ENCODE data around the gene TP63. TPM values are rescaled to one million over a fixed set of nuclear protein-coding genes. Genes with fewer than 3 reads are reported as not detected.

TP63 gene
- total and polyA plus RNA-seq, 7 donors: under 0.01 to 0.28 (median 0.15) TPM; not detected in 3

DNA sequence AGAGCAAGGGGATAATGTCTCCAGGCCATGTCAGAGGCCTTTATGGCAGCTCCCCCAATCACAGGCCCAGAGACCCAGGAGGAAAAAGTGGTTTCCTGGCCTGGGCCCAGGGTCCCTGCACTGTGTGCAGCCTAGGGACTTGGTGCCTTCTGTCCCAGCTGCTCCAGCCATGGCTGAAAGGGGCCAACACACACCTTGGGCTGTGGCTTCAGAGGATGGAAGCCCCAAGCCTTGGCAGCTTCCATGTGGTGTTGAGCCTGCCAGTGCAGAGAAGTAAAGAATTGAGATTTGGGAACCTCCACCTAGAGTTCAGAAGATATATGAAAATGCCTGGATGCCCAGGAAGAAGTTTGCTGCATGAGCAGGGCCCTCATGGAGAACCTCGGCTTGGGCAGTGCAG lies 18.1 kb upstream of the TP63 start:
- Histone ChIP-seq H3K36me3 (no peaks in the 10 kb centered on the region), H3K27me3 (no peaks in the 10 kb centered on the region), H3K4me1 (no peaks in the 10 kb centered on the region), H3K27ac (no peak overlapping the region), H3K4me3 (no peak overlapping the region), H3K9me3 (no peaks in the 10 kb centered on the region)
- no peak for DNase-seq
- intact Hi-C loops (cut with DNase I): no loop called here
- whole genome bisulfite sequencing, 2 donors: 92 to 96% methylated on average over 1 of the region's 1 CpG
- TF ChIP-seq POLR2AphosphoS5 (IDR thresholded peaks at IDR 0.05) (no peak), POLR2A (IDR thresholded peaks at IDR 0.05) (no peak), CTCF (IDR thresholded peaks at IDR 0.05) (no peak), EP300 (IDR thresholded peaks at IDR 0.05) (no peak)

GRCh38 chr3:189621948-189622603 lies 9.1 kb upstream of the TP63 start:
- H3K36me3 ChIP-seq: no peaks in the 10 kb centered on the region
- 85 to 91% methylated on average over 9 of the region's 9 CpGs for WGBS, 2 donors
- intact Hi-C loops (cut with DNase I): no loop called here
- H3K4me1 ChIP-seq: no peaks in the 10 kb centered on the region
- TF ChIP-seq CTCF (IDR thresholded peaks at IDR 0.05) (no peak), POLR2AphosphoS5 (IDR thresholded peaks at IDR 0.05) (no peak), EP300 (IDR thresholded peaks at IDR 0.05) (no peak), POLR2A (IDR thresholded peaks at IDR 0.05) (no peak)
- no peak overlapping the region for H3K4me3 ChIP-seq
- H3K27ac ChIP-seq: no peak overlapping the region
- no peaks in the 10 kb centered on the region for H3K9me3 ChIP-seq
- DNase-seq: no peak
- H3K27me3 ChIP-seq: no peaks in the 10 kb centered on the region

- intact Hi-C loops (cut with DNase I): no loop called here
- Histone ChIP-seq H3K4me3 (no peak overlapping the region), H3K4me1 (no peaks in the 10 kb centered on the region), H3K36me3 (no peaks in the 10 kb centered on the region), H3K9me3 (no peaks in the 10 kb centered on the region), H3K27me3 (no peaks in the 10 kb centered on the region), H3K27ac (no peak overlapping the region)
- no peak for DNase-seq
- 85 to 90% methylated on average over 7 of the region's 7 CpGs for WGBS, 2 donors
- no peak for TF ChIP-seq POLR2AphosphoS5 (IDR thresholded peaks at IDR 0.05)
- TF ChIP-seq CTCF (IDR thresholded peaks at IDR 0.05): no peak
- no peak for TF ChIP-seq EP300 (IDR thresholded peaks at IDR 0.05)
- TF ChIP-seq POLR2A (IDR thresholded peaks at IDR 0.05): no peak
Observed at GRCh38 chr3:189622629-189623028, 8.6 kb upstream of the TP63 start.

DNA sequence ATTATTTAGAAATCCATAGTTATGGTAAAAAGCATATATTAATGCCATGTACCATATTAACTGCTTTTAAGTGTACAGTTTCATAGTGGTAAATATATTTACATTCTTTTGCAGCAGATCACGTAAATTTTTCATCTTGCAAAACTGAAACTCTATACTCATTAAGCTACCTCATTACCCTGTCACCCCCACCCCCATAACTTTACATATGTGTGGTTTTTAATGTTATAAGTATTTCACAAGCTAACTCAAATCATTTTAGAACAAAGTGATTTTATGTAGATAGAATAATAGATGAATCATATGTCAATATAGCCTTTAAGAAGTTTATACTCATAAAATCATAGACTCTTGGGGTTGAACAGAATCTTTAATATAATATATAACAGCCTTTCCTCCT lies 7.1 kb upstream of the TP63 start:
- TF ChIP-seq EP300 (IDR thresholded peaks at IDR 0.05): no peak
- no peak for TF ChIP-seq CTCF (IDR thresholded peaks at IDR 0.05)
- TF ChIP-seq POLR2A (IDR thresholded peaks at IDR 0.05): no peak
- TF ChIP-seq POLR2AphosphoS5 (IDR thresholded peaks at IDR 0.05): no peak
- no peak overlapping the region for H3K4me3 ChIP-seq
- no peaks in the 10 kb centered on the region for H3K36me3 ChIP-seq
- 74 to 82% methylated on average over 1 of the region's 1 CpG for WGBS, 2 donors
- no peak overlapping the region for H3K27ac ChIP-seq
- no peaks in the 10 kb centered on the region for H3K27me3 ChIP-seq
- no peaks in the 10 kb centered on the region for H3K9me3 ChIP-seq
- H3K4me1 ChIP-seq: no peaks in the 10 kb centered on the region
- no peak for DNase-seq
- intact Hi-C loops (cut with DNase I): no loop called here

DNA sequence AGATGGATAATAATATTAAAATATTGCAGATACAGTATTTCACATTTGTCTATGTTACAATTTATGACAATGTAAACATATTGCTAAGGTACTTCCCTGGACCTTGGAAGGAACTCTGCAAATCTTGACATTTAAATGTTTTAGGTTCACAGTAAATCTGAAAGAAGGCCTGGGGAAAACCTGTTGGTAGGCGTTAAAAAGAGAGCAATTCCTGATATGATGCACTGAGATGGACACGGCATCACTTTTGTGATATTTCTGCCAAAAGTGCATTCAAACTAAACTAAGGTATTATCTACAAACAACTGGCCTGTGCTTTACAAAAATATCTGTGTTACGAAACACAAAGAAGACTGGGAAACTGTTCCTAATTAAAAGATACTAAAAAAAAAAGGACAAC lies 6.1 kb upstream of the TP63 start:
- intact Hi-C loops (cut with DNase I): no loop called here
- no peaks in the 10 kb centered on the region for H3K27me3 ChIP-seq
- no peaks in the 10 kb centered on the region for H3K4me1 ChIP-seq
- no peak overlapping the region for H3K4me3 ChIP-seq
- H3K36me3 ChIP-seq: no peaks in the 10 kb centered on the region
- 86 to 88% methylated on average over 3 of the region's 3 CpGs for WGBS, 2 donors
- DNase-seq: no peak
- no peaks in the 10 kb centered on the region for H3K9me3 ChIP-seq
- H3K27ac ChIP-seq: no peak overlapping the region
- no peak for TF ChIP-seq EP300 (IDR thresholded peaks at IDR 0.05)
- TF ChIP-seq POLR2AphosphoS5 (IDR thresholded peaks at IDR 0.05): no peak
- TF ChIP-seq POLR2A (IDR thresholded peaks at IDR 0.05): no peak
- TF ChIP-seq CTCF (IDR thresholded peaks at IDR 0.05): no peak

Measured in sigmoid colon (tissue), 7 donors.